Immature natural killer cell (primary cell): Measurements from ENCODE around the gene COTL1. TPM values are rescaled to one million over a fixed set of nuclear protein-coding genes. Genes with fewer than 3 reads are reported as not detected.

ENCODE experiments used
- DNase-seq, 3 donors: peaks; one replicate each; pipeline ENCODE4 v3.0.0; 2022; ENCODE audit warnings: mixed read lengths in 1 of 3
- H3K27ac Mint-ChIP-seq, 6 donors: one replicate each; pipeline ENCODE4 v1.8.0; 2020; ENCODE audit warnings: mixed read lengths in 6 of 6, mild to moderate bottlenecking in 5 of 6, inconsistent platforms in 4 of 6, moderate library complexity in 3 of 6
- H3K27me3 Mint-ChIP-seq, 3 donors: one replicate each; pipeline ENCODE4 v1.8.0; 2020 to 2021; ENCODE audit warnings: low read depth in 3 of 3, mild to moderate bottlenecking in 3 of 3, mixed read lengths in 3 of 3, moderate library complexity in 3 of 3, inconsistent platforms in 1 of 3
- H3K36me3 Mint-ChIP-seq, 3 donors: one replicate each; pipeline ENCODE4 v1.8.0; 2020; ENCODE audit warnings: mixed read lengths in 3 of 3, inconsistent platforms in 2 of 3, mild to moderate bottlenecking in 2 of 3
- H3K4me1 Mint-ChIP-seq, 2 donors: one replicate each; pipeline ENCODE4 v1.8.0; 2020; ENCODE audit warnings: inconsistent platforms in 2 of 2, mild to moderate bottlenecking in 2 of 2, mixed read lengths in 2 of 2, moderate library complexity in 1 of 2
- H3K4me3 Mint-ChIP-seq, 5 donors: one replicate each; pipeline ENCODE4 v1.8.0; 2020; ENCODE audit warnings: mild to moderate bottlenecking in 5 of 5, mixed read lengths in 5 of 5, inconsistent platforms in 3 of 5, moderate library complexity in 3 of 5
- H3K9me3 Mint-ChIP-seq, 6 donors: one replicate each; pipeline ENCODE4 v1.8.0; 2020; ENCODE audit warnings: mild to moderate bottlenecking in 6 of 6, mixed read lengths in 6 of 6, inconsistent platforms in 4 of 6, moderate library complexity in 3 of 6
- polyA plus RNA-seq, 3 donors: library from polyadenylated mRNA; unstranded; fragments of 300-500 nt; fragmentation: Illumina TruSeq; gene quantifications; one replicate each; pipeline ENCODE4 v1.2.3, GENCODE V29; 2021

Gene COTL1
- polyA plus RNA-seq, 3 donors from 2014 or later, result 193 to 268 (median 235) TPM

- Mint-ChIP-seq H3K4me3 (peak overlapping the region in 1 of 5 donors; percentile 61), H3K27me3 (peaks cover 20 to 43% (median 30%) of the 10 kb centered on the region in 3 donors), H3K27ac (peak overlapping the region in 4 of 6 donors; percentile 79 to 96 (median 84)), H3K4me1 (peaks cover 67 to 85% of the 10 kb centered on the region in 2 donors), H3K9me3 (no peaks in the 10 kb centered on the region), H3K36me3 (peaks cover 0 to 4% (median 0%) of the 10 kb centered on the region in 3 donors)
- DNase-seq, result no peak
These were observed 21.7 kb downstream of the COTL1 start for GRCh38 chr16:84596161-84596560.

DNA sequence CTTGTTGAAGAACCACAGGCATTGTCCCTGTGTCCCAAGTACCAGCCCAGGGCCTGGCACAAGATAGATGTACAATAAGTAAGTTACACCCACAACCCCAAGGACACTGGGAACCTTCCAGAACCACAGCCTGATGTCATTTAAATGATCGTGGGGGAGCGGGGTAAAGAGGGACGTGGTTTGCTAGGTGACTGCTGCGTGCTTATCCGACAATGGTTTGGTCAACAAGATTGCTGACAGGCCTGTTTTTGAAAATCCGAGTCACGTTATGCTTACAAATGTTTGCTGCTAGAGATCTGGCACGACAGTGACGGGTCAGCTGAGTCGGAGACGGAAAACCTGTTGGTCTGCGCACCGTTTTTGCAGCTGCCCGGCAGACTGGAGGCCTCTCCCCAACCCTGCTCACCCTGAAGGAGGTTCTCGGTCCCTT, 22.8 kb downstream of the COTL1 start:
- DNase-seq, result no peak
- no peaks in the 10 kb centered on the region for H3K9me3 Mint-ChIP-seq
- H3K36me3 Mint-ChIP-seq, result peaks cover 0 to 4% (median 0%) of the 10 kb centered on the region in 3 donors
- H3K4me1 Mint-ChIP-seq, result peaks cover 57 to 74% of the 10 kb centered on the region in 2 donors
- peak overlapping the region; percentile 74 to 96 (median 92) for H3K27ac Mint-ChIP-seq
- H3K27me3 Mint-ChIP-seq, result peaks cover 20 to 34% (median 27%) of the 10 kb centered on the region in 3 donors
- peak overlapping the region; percentile 70 to 89 (median 75) for H3K4me3 Mint-ChIP-seq

DNA sequence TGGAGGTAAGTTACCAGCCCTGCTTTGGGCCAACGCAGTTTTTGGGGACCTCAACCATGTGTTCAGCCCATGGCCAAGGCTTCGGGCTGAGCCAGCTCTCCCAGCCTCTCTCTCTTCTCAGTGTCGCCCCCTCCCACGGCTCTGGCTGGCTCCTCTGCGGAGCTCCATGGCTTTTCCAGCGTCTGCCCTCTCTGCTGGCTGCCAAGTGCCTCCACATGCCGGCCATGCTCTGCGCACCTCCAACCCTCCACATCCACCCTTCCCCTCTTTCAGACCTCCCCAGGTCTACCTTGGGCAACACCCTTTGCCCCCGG, 23.2 kb downstream of the COTL1 start:
- peak overlapping the region; percentile 70 to 89 (median 75) for H3K4me3 Mint-ChIP-seq
- H3K27me3 Mint-ChIP-seq, result peaks cover 20 to 30% (median 27%) of the 10 kb centered on the region in 3 donors
- H3K27ac Mint-ChIP-seq, result peak overlapping the region; percentile 74 to 96 (median 92)
- H3K4me1 Mint-ChIP-seq, result peaks cover 54 to 70% of the 10 kb centered on the region in 2 donors
- DNase-seq, result no peak
- peaks cover 0 to 4% (median 0%) of the 10 kb centered on the region in 3 donors for H3K36me3 Mint-ChIP-seq
- H3K9me3 Mint-ChIP-seq, result no peaks in the 10 kb centered on the region

DNA sequence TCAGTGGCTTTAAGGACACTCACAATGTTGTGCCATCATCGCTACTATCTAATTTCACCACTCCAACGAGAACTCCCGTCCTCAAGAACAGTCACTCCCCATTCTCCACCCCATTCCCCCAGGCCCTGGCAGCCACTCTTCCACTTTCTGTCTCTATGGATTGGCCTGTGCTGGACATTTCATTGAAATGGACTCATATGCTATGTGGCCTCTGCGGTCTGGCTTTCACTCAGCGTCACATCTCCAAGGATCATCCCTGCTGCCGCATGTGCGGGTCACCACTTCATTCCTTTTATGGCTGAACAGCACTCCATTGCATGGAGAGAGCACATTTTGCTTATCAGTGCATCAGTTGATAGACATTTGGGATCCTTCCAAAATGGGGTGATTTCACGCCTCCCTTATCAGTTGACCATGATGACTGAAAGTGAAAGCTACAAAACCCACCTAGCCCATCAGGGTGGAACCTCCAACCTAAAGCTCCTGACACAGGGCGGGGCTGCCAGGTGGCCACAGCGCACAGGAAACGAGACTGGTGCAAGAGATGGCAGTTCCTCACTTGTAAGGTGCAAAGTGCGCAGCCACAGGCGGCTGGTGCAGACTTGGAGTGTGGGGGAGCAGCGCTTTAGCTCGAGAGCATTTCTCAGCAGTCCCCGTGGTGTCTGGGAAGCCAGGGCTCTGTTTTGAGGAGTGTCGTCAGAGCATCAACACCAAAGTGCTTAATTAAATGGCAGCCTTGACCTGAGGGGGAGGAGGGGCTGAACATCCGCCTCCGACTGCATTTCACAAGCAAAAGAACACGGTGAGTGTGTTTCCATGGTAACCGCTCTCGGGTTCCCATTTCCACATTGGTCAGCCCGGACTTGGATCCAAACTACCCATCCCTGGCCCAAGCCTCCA, 23.8 kb downstream of the COTL1 start:
- peaks cover 0 to 4% (median 0%) of the 10 kb centered on the region in 3 donors for H3K36me3 Mint-ChIP-seq
- peak; percentile 91 to 93 (median 92) for DNase-seq
- H3K4me3 Mint-ChIP-seq, result peak overlapping the region; percentile 70 to 89 (median 75)
- peak overlapping the region; percentile 57 to 96 (median 92) for H3K27ac Mint-ChIP-seq
- H3K27me3 Mint-ChIP-seq, result peaks cover 20 to 29% (median 24%) of the 10 kb centered on the region in 3 donors
- H3K4me1 Mint-ChIP-seq, result peaks cover 48 to 64% of the 10 kb centered on the region in 2 donors
- H3K9me3 Mint-ChIP-seq, result no peaks in the 10 kb centered on the region

GRCh38 chr16:84592718-84593117, 25.2 kb downstream of the COTL1 start:
- Mint-ChIP-seq H3K9me3 (no peaks in the 10 kb centered on the region), H3K27ac (peak overlapping the region in 5 of 6 donors; percentile 9 to 95 (median 88)), H3K36me3 (peaks cover 0 to 4% (median 0%) of the 10 kb centered on the region in 3 donors), H3K4me3 (peak overlapping the region; percentile 9 to 56 (median 41)), H3K4me1 (peaks cover 41 to 54% of the 10 kb centered on the region in 2 donors), H3K27me3 (peaks cover 14 to 29% (median 24%) of the 10 kb centered on the region in 3 donors)
- DNase-seq, result no peak

DNA sequence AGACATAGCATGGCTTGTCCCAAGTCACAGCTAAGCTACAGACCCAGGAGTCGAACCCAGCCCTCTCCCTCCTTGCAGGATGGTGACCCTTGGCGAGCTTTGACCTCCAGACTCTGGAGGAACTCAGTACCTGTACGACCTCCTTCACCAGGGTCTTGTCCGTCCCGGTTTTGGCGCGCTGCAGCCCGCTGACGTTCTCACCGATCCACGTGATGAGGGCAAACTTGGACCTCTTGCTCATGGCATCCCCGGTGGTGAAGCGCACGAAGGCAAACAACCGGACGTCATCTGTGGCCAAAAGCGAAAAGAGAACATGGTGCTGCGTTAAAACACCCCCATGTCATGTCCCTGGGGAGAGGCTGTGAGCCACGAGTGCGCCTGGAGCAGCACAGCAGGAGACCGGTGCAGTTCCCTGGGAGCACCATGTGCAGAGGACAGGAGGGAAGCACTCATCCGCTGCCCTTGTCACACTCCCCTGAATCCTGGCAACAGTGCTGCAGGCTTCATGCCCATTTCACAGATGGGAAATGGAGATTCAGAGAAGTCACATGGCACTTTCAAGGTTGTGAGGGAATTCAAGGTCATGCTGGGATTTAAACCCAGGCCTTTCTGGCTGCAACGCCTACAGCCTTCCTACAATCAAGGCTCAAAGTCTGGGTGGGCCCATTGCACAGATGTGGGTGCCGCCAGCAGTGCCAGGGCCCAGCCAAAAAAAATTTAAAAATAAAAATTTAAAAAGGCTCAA, 27.7 kb downstream of the COTL1 start:
- H3K4me3 Mint-ChIP-seq, result no peak overlapping the region
- no peaks in the 10 kb centered on the region for H3K9me3 Mint-ChIP-seq
- no peaks in the 10 kb centered on the region for H3K36me3 Mint-ChIP-seq
- DNase-seq, result no peak
- H3K27me3 Mint-ChIP-seq, result peaks cover 9 to 15% (median 13%) of the 10 kb centered on the region in 3 donors
- peaks cover 20 to 35% of the 10 kb centered on the region in 2 donors for H3K4me1 Mint-ChIP-seq
- H3K27ac Mint-ChIP-seq, result no peak overlapping the region

DNA sequence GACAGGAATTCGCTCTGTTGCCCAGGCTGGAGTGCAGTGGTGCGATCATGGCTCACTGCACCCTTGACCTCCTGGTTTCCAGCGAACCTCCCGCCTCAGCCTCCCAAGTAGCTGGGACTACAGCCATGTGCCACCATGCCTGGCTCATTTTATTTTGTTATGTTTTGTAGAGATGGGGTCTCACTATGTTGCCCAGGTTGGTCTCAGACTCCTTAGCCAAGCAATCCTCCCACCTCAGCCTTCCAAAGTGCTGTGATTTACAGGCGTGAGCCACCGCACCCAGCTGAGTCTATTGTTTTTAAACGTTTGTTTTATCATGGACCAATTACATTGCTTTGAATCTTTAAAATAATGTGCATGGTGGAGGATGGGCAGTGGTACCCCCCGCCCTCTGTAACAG, 28.9 kb downstream of the COTL1 start:
- no peak for DNase-seq
- Mint-ChIP-seq H3K27me3 (peaks cover under 1 to 7% (median 3%) of the 10 kb centered on the region in 3 donors), H3K36me3 (no peaks in the 10 kb centered on the region), H3K4me3 (no peak overlapping the region), H3K27ac (no peak overlapping the region), H3K4me1 (peaks cover 18 to 35% of the 10 kb centered on the region in 2 donors), H3K9me3 (no peaks in the 10 kb centered on the region)

- H3K9me3 Mint-ChIP-seq, result no peaks in the 10 kb centered on the region
- H3K27me3 Mint-ChIP-seq, result peaks cover 0 to 2% (median 2%) of the 10 kb centered on the region in 3 donors
- H3K27ac Mint-ChIP-seq, result no peak overlapping the region
- H3K4me1 Mint-ChIP-seq, result peaks cover 9 to 17% of the 10 kb centered on the region in 2 donors
- no peak for DNase-seq
- no peaks in the 10 kb centered on the region for H3K36me3 Mint-ChIP-seq
- no peak overlapping the region for H3K4me3 Mint-ChIP-seq
These were observed 32.0 kb downstream of the COTL1 start for GRCh38 chr16:84585886-84586285.

DNA sequence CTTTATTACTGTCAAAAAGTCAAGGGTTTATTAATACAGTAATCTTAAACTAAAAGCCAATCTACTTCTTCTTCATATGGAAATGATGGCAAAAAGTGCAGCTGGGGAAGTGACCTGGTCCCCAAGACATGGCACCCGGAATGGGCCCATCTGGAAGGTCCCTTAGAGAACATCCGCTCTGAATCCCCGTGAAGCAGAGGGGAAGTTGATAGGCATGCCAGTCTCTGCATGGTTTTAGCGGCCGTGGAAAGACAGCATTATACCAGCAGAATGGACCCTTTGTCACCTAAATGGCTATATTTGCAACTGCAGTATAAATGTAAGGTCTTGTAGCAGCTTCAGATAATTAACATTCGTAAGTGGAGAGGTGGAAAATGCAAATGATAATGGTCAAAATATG, 32.4 kb downstream of the COTL1 start:
- Mint-ChIP-seq H3K27ac (no peak overlapping the region), H3K36me3 (no peaks in the 10 kb centered on the region)

GRCh38 chr16:84584678-84585077, 33.2 kb downstream of the COTL1 start:
- Mint-ChIP-seq H3K9me3 (no peaks in the 10 kb centered on the region), H3K27me3 (peaks cover 0 to 2% (median 2%) of the 10 kb centered on the region in 3 donors), H3K36me3 (no peaks in the 10 kb centered on the region), H3K4me3 (peak overlapping the region in 4 of 5 donors; percentile 5 to 36 (median 23)), H3K27ac (peak overlapping the region in 4 of 6 donors; percentile 37 to 75 (median 54)), H3K4me1 (peaks cover 9 to 17% of the 10 kb centered on the region in 2 donors)
- DNase-seq, result no peak

More for the DNA sequence above, 32.4 kb downstream of the COTL1 start:
- Mint-ChIP-seq H3K4me1 (peaks cover 9 to 17% of the 10 kb centered on the region in 2 donors), H3K4me3 (no peak overlapping the region), H3K27me3 (peaks cover 0 to 2% (median 2%) of the 10 kb centered on the region in 3 donors), H3K9me3 (no peaks in the 10 kb centered on the region)
- no peak for DNase-seq

GRCh38 chr16:84583995-84584394, 33.9 kb downstream of the COTL1 start:
- no peak for DNase-seq
- peaks cover 0 to 2% (median 2%) of the 10 kb centered on the region in 3 donors for H3K27me3 Mint-ChIP-seq
- H3K4me1 Mint-ChIP-seq, result peaks cover 9 to 17% of the 10 kb centered on the region in 2 donors
- no peaks in the 10 kb centered on the region for H3K36me3 Mint-ChIP-seq
- H3K4me3 Mint-ChIP-seq, result no peak overlapping the region
- no peaks in the 10 kb centered on the region for H3K9me3 Mint-ChIP-seq
- H3K27ac Mint-ChIP-seq, result peak overlapping the region in 2 of 6 donors; percentile 37 to 41

DNA sequence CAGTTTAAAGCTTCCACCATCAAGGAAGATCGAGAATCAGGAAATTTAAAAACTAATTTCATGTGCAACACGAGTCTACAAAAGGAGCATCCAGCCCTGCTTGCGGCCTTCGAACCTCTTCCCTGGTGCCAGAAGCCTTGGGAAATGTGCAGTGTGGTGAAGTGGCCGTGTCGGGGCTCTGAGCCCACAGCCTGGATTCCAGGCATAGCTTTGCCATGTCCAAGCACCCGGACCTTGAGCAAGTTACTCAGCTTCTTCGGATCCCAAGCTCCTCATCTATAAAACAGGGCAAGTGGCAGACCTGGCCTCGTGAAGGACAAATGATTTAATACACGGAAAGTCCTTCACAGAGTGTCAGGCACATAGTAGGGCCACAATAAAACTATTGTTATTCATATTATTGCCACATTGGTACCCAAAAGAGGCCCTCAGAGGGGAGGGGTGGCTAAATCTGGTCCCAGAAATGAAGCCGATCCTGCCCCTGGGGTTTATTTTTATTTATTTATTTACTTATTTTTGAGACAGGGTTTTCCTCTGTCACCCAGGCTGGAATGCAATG, 34.8 kb downstream of the COTL1 start:
- Mint-ChIP-seq H3K4me3 (no peak overlapping the region), H3K4me1 (peaks cover 9 to 23% of the 10 kb centered on the region in 2 donors), H3K27ac (no peak overlapping the region), H3K27me3 (peaks cover 0 to 2% (median 2%) of the 10 kb centered on the region in 3 donors), H3K36me3 (no peaks in the 10 kb centered on the region), H3K9me3 (no peaks in the 10 kb centered on the region)
- no peak for DNase-seq

DNA sequence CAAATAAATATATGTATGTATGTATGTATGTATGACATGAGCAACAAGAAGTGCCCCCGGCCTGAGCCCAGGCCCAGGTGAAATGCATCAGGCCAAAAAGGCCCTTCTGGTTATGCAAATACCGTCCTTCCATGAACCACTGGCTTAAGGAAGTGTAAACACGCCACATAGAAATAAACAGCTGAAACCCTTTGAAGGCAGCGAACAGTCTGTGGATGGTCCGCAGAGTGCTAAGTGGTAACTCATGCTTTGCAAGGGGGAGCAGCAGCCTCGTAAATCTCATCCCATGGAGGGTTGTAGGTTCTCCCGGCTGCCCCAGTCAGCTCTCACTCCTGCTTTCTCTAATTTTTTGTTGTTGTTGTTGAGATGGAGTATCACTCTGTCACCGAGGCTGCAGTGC, 36.7 kb downstream of the COTL1 start:
- H3K27ac Mint-ChIP-seq, result no peak overlapping the region
- no peak overlapping the region for H3K4me3 Mint-ChIP-seq
- H3K36me3 Mint-ChIP-seq, result no peaks in the 10 kb centered on the region
- H3K9me3 Mint-ChIP-seq, result no peaks in the 10 kb centered on the region
- H3K4me1 Mint-ChIP-seq, result peaks cover 9 to 27% of the 10 kb centered on the region in 2 donors
- H3K27me3 Mint-ChIP-seq, result peaks cover 2 to 4% (median 2%) of the 10 kb centered on the region in 3 donors
- DNase-seq, result no peak
